ENCODE measurements around the gene SIGLEC12.

Gene SIGLEC12

DNA sequence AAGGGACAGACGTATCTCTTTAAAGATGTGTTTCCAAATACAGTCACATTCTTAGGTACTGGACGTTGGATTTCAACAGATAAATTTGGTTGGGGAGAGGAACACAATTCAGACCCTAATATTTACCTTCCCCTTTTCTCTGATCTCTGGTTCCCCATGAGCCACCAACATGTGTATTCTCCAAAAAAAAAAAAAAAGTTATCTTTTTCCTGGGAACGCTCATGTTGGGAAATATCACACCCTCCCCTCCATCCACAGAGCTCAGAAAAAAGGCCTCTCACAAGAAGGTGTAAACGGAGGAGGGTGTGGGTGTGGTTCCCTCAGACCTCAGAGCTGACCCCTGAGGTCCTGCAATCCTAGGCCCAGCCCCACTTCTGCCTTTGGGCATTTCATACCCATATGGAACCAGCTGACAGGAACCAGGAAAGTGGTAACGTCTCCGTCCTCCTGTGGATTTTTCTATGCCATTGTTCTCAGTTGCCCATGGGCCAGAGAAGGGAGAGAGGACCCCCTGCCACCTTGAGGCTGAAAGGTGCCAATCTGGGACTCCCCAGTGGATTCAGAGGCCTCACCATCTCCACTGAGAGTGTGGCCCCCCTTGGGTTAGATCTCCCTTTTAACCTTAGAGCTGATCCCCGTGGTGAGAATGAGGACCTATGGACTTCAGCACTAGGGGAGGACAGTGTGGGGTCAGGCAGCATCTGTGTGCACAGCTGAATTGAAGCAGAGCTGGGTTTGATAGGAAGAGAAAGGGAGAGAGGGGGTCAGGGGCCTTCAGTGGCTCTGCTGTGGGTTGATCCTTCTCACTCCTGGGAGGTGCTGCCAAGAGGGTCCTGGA lies 8.4 kb upstream of the SIGLEC12 start:
- TF ChIP-seq, protein P1, sequence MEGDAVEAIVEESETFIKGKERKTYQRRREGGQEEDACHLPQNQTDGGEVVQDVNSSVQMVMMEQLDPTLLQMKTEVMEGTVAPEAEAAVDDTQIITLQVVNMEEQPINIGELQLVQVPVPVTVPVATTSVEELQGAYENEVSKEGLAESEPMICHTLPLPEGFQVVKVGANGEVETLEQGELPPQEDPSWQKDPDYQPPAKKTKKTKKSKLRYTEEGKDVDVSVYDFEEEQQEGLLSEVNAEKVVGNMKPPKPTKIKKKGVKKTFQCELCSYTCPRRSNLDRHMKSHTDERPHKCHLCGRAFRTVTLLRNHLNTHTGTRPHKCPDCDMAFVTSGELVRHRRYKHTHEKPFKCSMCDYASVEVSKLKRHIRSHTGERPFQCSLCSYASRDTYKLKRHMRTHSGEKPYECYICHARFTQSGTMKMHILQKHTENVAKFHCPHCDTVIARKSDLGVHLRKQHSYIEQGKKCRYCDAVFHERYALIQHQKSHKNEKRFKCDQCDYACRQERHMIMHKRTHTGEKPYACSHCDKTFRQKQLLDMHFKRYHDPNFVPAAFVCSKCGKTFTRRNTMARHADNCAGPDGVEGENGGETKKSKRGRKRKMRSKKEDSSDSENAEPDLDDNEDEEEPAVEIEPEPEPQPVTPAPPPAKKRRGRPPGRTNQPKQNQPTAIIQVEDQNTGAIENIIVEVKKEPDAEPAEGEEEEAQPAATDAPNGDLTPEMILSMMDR (conservative IDR thresholded peaks at IDR 0.05; ENCODE audit: control insufficient read depth, insufficient read depth, low read depth, low read length) = no peak
- no peak overlapping the region for H3K4me3 ChIP-seq (ENCODE audit: control insufficient read depth, low read depth, low read length)
- DNase-seq (ENCODE audit: low read depth) = no peak

DNA sequence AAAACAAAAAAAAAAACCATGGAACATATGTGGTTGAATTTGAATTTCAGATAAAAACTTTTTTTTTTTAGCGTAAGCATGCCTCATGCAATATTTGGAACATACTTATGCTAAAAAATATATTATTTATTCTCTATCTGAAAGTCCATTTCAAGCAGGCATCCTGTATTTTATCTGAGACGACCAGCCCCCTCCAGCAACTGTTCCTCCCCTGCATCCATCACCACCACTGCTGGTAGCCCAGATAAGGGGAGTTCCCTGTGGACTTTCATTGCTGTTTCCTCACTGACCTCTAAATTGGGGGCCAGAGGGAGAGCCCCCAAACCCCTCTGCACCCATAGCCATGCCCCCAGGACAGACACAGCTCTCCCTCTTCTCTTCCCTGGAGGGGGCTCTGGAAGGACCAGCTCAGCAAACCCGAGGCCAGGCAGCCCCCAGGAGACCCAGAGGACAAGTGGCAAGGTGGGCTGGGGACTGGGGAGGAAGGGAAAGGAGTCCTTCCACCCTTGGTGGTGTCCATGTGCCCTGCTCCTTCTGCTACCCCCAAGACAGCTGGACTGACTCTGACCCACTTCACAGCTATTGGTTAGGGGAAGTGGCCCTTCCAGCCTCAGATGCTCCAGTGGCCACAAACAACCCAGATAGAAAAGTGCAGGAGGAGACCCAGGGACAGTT lies 6.6 kb upstream of the SIGLEC12 start:
- TF ChIP-seq, protein P1 (conservative IDR thresholded peaks at IDR 0.05; ENCODE audit: control insufficient read depth, insufficient read depth, low read depth, low read length) = no peak
- H3K4me3 ChIP-seq (ENCODE audit: control insufficient read depth, low read depth, low read length) = no peak overlapping the region
- no peak for DNase-seq (ENCODE audit: low read depth)

DNA sequence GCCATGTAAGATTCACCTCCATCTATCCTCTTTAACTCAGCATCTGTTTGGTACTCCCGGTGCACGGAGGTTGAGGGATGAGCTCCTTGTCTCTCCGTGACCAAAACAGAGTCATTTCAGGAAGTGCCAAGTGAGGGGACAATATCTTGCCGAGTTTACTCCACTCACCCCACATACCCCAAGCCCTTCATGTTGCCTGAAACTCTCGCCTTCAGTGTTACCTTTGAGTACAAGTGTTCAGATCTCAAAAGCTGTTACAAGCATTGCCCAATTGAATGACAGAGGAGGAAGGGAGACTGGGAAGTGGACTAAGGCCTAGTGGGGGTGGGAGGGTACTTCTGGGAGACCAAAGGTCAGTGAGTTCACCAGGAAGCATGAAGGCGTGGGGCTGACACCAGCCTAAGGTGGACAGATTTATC lies 6.0 kb upstream of the SIGLEC12 start:
- no peak for DNase-seq (ENCODE audit: low read depth)
- TF ChIP-seq, protein P1 (conservative IDR thresholded peaks at IDR 0.05; ENCODE audit: control insufficient read depth, insufficient read depth, low read depth, low read length) = no peak
- no peak overlapping the region for H3K4me3 ChIP-seq (ENCODE audit: control insufficient read depth, low read depth, low read length)

DNA sequence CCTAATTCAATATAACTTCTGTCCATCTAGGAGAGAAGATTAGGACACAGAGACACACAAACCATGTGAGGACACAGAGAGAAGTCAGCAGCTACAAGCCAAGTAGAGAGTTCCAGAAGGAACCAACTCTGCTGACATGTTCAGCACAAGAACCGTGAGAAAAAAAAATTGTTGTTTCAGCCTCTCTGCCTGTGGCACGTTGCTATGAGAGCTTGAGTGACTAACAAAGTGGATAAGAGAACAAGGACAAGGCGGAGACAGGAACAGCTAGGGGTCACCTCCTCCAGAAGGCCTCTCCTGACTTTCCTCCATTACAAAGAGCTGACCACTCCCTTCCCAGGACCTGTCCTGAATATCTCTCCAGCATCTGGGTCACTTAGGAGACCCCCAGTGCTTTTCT lies 5.6 kb upstream of the SIGLEC12 start:
- no peak overlapping the region for H3K4me3 ChIP-seq (ENCODE audit: control insufficient read depth, low read depth, low read length)
- TF ChIP-seq, protein P1 (conservative IDR thresholded peaks at IDR 0.05; ENCODE audit: control insufficient read depth, insufficient read depth, low read depth, low read length) = no peak
- no peak for DNase-seq (ENCODE audit: low read depth)

DNA sequence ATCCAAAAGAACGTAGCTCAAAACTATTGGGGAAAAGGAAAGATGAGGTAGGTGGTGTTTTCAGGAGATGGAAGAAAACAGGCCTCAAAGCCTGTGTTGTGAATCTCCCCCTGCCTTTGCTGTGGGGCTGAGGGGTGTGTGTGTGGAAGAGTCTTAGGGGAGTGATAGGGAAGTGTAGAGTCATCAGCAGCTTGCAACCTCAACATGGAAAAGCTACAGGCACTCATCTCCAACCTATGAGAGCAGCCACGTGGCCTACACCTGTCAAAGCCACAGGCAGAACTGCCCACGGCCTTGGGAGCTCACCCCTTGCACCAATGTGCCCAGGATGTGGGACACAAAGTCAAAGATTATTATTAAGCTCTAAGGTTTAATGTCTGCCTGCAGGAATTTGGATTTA lies 4.3 kb upstream of the SIGLEC12 start:
- TF ChIP-seq, protein P1 (conservative IDR thresholded peaks at IDR 0.05; ENCODE audit: control insufficient read depth, insufficient read depth, low read depth, low read length) = no peak
- DNase-seq (ENCODE audit: low read depth) = no peak
- H3K4me3 ChIP-seq (ENCODE audit: control insufficient read depth, low read depth, low read length) = no peak overlapping the region

DNA sequence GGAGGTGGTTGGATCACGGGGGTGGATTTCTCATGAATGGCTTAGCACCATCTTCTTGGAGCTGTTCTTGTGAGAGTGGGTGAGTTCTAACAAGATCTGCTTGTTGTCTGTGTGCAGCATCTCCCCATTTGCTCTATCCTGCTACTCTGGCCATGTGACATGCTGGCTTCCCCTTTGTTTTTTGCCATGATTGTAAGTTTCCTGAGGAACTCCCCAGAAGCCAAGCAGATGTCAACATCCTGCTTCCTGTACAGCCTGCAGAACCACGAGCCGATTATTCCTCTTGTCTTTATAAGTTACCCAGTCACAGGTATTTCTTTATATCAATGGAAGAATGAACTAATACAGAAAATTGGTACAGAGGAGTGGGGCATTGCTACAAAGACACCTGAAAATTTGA lies 2.3 kb upstream of the SIGLEC12 start:
- no peak overlapping the region for H3K4me3 ChIP-seq (ENCODE audit: control insufficient read depth, low read depth, low read length)
- DNase-seq (ENCODE audit: low read depth) = no peak
- TF ChIP-seq, protein P1 (conservative IDR thresholded peaks at IDR 0.05; ENCODE audit: control insufficient read depth, insufficient read depth, low read depth, low read length) = no peak
